ENCODE data around the gene PSMB9. TPM values are rescaled to one million over a fixed set of nuclear protein-coding genes. Genes with fewer than 3 reads are reported as not detected.

Gene PSMB9
- total RNA-seq, 1 donor from 2014 or later = 14.2 TPM

DNA sequence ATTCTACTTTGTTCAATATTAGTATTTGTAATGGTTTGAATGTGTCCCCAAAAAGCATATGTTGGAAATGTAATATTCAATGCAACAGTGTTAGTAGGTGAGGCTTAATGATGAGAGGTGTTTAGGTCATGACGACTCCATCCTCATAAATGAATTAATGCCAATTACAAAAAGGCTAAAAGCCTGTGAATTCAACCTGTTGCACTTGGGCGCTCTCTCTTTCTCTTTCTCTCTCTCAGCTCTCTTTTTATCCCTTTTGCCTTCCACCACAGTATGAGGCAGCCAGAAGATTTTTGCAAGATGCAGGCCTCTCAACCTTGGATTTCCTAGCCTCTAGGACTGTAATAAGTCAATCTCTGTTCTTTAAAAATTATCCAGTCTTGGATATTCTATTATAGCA, 34.6 kb downstream of the PSMB9 start:
- intact Hi-C loops (cut with DNase I) = loop anchor here (5.0 kb wide), 2 partner anchors 44 to 79 kb away; partner anchors contain the start of gene BRD2
- DNase-seq (ENCODE audit: low spot score) = no peak

DNA sequence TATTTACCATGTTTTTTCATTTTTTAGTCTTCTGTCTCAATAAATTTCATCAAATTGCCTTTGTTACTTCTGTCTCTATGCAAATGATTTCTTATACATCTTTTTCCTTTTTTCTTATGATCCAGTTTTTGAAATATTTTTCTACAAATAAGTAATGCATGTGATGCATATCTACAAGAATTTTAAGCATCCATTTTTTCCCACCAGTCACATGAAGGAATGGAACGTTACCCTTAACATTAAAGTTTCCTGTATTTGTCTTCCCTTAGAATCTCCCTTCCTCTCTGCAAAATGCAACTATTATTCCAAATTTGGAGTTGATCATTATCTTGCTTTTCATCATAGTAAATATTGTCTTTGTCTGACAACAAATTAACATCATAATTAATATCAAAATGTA, 35.5 kb downstream of the PSMB9 start:
- no peak for DNase-seq (ENCODE audit: low spot score)
- intact Hi-C loops (cut with DNase I) = loop anchor here (5.0 kb wide), 2 partner anchors 43 to 78 kb away; partner anchors contain the start of gene BRD2

GRCh38 chr6:32890831-32891230, 36.8 kb downstream of the PSMB9 start:
- intact Hi-C loops (cut with DNase I) = no loop called here
- DNase-seq (ENCODE audit: low spot score) = no peak

DNA sequence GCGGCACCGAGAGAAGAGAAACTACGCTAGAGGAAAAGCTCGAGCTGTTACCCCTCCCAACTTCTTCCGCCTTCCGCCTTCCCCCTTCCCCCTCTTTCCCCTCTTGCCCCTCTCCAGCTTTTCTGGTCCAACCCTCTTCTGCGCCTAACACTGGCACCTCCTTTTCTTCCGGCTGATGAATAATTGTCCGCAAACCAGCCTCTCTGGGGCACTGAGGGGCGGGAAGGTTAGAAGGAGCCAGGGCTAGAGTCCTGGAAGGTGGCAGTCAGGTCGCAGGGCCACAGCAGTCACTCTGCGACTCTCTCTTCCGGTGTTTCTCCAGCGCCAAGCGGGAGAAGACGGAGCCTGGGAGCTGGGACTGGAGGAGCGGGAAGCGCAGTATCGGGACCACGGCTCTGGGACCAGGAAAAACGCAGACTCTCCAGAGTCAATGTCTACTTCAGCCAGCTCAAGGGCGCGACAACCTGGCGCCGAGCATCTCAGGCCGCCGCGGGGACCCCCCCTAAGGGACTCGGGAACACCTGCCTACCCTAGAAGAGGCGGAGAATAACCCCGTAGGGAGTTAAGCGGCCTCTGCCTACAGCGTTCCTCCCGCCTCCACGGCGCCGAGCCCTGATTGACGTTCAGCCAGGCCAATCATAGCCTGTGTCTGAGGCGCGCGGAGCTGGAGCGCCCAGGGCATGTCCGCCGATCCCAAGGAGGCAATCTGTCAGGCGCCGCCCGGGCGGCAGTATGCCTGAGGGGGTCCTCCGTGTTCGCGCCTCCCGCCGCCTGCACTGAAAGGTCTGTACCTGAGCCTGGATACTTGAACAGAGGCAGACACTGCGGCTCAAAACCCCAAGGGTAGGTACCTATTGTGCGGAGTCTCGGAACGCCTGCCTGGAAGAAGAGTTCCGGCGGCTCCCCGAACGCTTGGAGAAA, 40.4 kb downstream of the PSMB9 start:
- intact Hi-C loops (cut with DNase I) = loop anchor here (2.0 kb wide), 1 partner anchor 58 kb away; the partner anchor contains the start of gene HLA-DMA
- DNase-seq (ENCODE audit: low spot score) = peak; percentile 99

GRCh38 chr6:32895006-32895345, 41.0 kb downstream of the PSMB9 start:
- intact Hi-C loops (cut with DNase I) = loop anchor here (2.0 kb wide), 1 partner anchor 58 kb away; the partner anchor contains the start of gene HLA-DMA
- DNase-seq (ENCODE audit: low spot score) = no peak

GRCh38 chr6:32903952-32904351, 50.0 kb downstream of the PSMB9 start:
- intact Hi-C loops (cut with DNase I) = no loop called here
- DNase-seq (ENCODE audit: low spot score) = no peak

- intact Hi-C loops (cut with DNase I) = no loop called here
- DNase-seq (ENCODE audit: low spot score) = no peak
Observed at GRCh38 chr6:32905078-32905477, 51.1 kb downstream of the PSMB9 start.

DNA sequence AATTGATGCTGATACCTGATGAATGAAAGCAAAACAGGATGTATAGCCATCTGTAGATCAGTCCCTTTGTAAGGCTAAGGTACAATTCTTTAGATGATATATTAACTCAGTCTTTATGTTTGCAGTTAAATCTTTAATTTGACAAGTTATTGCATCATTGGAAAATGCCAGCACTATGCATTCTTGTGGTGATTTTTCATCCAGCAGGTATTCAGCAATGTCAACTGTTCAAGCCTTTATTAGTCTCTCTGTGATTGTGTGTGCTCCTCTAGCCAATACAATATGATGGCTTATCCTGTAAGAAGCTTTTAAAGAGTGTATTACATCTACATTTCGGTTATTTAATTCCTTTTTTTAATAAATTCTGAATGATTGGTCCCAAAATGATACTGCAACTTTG, 52.5 kb downstream of the PSMB9 start:
- intact Hi-C loops (cut with DNase I) = no loop called here
- DNase-seq (ENCODE audit: low spot score) = no peak

DNA sequence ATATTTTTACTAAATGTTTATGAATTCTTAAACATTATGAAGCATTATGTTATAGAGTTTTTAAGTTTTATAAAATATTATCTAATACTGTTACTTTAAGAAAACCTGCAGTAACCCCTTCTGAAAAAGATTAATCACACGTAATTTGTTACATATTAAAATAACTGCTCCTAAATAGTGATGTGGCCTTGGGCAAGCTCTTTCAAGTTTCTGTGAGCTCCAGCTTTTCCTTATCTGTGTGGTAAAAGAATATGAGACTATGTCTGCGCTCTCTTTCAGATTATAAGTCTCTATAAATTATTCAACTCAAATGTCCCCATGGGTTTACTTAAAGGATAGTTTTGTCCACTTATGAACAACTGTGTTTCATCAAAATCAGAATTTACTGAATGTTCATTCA, 54.9 kb downstream of the PSMB9 start:
- intact Hi-C loops (cut with DNase I) = no loop called here

More for the DNA sequence above, 54.9 kb downstream of the PSMB9 start:
- no peak for DNase-seq (ENCODE audit: low spot score)

Other genes with a start within 250 kb of the PSMB9 start
- 5.2 TPM for gene HLA-DQA1, start 216.8 kb upstream of the PSMB9 start, total RNA-seq
- 3.7 TPM for gene HLA-DQB1, start 187.5 kb upstream of the PSMB9 start, total RNA-seq
- gene HLA-DQA2, start 112.8 kb upstream of the PSMB9 start, total RNA-seq = 2.8 TPM
- gene HLA-DQB2, start 90.7 kb upstream of the PSMB9 start, total RNA-seq = 2.9 TPM
- gene HLA-DOB, start 37.2 kb upstream of the PSMB9 start, total RNA-seq = 0.35 TPM
- gene TAP2, start 15.5 kb upstream of the PSMB9 start, total RNA-seq = 12.7 TPM
- 11.7 TPM for gene PSMB8, start 10.1 kb upstream of the PSMB9 start, total RNA-seq
- 18.1 TPM for gene TAP1, start 488 bp upstream of the PSMB9 start, total RNA-seq
- gene HLA-DMB, start 86.8 kb downstream of the PSMB9 start, total RNA-seq = 7.9 TPM
- 13.7 TPM for gene HLA-DMA, start 98.9 kb downstream of the PSMB9 start, total RNA-seq
- 88.7 TPM for gene BRD2, start 114.4 kb downstream of the PSMB9 start, total RNA-seq
- gene HLA-DOA, start 155.4 kb downstream of the PSMB9 start, total RNA-seq = 1.6 TPM
- gene HLA-DPA1, start 219.5 kb downstream of the PSMB9 start, total RNA-seq = 35.8 TPM
- gene HLA-DPB1, start 221.8 kb downstream of the PSMB9 start, total RNA-seq = 32.8 TPM